GM19025 (cell line): Measurements from ENCODE around the gene DCAF7.

Experiments
- ATAC-seq: cut with Tn5 transposase; IDR thresholded peaks from one replicate; pipeline ENCODE4 v1.9.1; 2021; ENCODE audit warnings: mild to moderate bottlenecking, low read depth, moderate library complexity; ENCODE audit not compliant: unreplicated experiment

Gene DCAF7, protein sequence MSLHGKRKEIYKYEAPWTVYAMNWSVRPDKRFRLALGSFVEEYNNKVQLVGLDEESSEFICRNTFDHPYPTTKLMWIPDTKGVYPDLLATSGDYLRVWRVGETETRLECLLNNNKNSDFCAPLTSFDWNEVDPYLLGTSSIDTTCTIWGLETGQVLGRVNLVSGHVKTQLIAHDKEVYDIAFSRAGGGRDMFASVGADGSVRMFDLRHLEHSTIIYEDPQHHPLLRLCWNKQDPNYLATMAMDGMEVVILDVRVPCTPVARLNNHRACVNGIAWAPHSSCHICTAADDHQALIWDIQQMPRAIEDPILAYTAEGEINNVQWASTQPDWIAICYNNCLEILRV

DNA sequence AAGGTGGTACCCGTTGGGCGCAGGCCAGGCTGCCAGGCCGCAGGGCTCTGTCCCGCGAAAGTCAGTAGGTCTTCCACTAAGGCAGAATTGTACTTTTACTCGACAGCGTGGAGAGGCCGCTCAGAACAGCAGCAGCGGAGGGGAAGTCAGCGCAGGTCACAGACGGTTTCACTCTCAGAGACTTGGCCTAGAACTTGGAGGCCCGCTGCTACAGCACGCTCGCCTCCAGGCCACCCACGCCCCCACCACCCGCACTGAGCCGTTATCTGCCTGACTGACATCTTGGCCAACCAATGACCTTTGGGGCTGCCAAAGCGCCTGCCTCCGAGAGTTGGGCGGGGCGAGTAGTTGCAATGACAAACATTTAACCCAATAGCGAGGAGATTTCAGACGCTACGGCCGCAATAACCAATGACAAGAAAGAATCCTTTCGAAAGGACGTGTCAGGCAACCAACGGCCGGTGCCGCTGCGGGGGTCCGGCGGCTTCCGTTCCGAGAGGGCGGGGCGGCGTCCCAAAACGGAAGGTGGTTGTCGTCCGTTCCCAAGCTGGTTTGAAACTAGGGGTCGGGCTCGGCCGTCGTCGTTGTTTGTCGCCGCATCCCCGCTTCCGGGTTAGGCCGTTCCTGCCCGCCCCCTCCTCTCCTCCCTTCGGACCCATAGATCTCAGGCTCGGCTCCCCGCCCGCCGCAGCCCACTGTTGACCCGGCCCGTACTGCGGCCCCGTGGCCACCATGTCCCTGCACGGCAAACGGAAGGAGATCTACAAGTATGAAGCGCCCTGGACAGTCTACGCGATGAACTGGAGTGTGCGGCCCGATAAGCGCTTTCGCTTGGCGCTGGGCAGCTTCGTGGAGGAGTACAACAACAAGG, at the start of gene DCAF7:
Gene DCAF7, plus strand, starts transcription at position 532 of the 871 bp plus-strand sequence. Its CDS starts 201 bp downstream, at position 733.
- peak; percentile 96 for ATAC-seq

DNA sequence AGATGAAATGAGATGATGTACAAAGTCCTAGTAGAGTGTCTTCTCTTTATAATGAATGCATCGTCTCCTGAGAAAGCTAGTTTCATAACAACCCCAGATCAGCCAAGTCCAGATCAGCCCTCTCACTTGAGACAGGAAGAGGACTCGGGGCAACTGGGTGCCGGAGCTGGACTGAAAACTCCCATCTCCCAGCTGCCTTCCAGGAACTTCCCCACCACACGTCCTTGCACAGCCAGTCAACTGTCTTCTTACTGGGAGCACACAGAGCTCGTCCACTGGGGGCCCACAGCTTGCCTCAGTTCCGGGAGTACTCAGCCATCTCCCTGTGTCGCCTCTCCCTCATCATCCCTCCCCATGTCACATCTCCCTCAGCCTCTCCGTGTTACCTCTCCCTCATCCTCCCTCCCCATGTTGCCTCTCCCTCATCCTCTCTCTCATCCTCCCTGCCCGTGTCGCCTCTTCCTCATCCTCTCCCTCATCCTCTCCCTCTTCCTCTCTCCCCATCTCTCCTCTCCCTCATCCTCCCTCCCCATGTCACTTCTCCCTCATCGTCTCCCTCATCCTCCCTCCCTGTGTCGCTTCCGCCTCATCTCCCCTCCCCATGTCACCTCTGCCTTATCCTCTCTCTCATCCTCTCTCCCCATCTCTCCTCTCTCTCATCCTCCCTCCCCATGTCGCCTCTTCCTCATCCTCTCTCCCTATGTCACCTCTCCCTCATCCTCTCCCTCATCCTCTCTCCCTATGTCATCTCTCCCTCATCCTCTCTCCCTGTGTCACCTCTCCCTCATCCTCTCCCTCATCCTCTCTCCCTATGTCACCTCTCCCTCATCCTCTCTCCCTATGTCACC, 49.5 kb upstream of the DCAF7 start:
- ATAC-seq = no peak

DNA sequence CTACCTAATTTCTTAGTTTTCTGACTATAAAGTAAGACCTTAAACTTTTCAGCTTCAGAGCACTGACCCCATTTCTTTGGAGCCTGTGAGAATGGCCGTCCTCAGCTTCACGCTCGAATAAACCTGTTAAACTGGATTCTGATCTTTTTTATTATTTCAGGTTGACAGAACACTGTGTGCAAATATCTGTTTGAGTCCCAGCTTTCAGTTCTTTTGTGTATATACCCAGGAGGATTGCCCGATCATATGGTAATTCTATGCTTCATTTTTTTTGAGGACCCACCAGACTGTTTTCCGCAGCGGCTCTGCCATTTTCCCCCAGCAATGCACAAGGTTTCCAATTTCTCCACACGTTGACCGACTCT, 47.0 kb upstream of the DCAF7 start:
- no peak for ATAC-seq

DNA sequence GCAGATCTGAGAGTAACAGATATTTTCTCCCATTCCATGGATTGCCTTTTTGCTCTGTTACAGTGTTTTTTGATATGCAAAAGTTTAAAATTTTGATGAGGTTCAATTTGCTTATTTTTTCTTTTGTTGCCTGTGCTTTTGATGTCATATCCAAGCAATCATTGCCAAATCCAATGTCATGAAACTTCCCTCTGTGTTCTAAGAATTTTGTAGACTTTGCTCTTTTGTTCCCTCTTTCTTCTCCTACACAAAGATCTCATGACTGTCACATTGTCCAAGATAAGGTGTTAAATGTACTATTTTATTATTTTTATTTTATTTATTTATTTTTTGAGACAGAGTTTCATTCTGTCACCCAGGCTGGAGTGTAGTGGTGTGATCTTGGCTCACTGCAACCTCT, 46.0 kb upstream of the DCAF7 start:
- no peak for ATAC-seq

DNA sequence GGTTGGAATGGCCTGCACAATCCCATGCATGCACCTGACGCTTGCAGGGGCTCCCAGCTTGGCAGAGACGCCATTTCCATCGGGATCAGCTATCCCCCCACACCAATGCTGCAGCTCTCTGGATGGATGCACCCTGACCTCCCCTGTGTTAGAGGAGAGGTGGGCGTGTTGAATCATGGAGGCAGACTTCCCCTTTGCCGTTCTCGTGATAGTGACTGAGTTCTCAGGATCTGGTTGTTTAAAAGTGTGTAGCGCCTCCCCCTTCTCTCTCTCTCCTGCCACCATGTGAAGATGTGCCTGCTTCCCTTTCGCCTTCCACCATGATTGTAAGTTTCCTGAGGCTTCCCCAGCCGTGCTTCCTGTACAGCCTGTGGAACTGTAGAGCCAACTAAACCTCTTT, 44.9 kb upstream of the DCAF7 start:
- ATAC-seq = no peak

DNA sequence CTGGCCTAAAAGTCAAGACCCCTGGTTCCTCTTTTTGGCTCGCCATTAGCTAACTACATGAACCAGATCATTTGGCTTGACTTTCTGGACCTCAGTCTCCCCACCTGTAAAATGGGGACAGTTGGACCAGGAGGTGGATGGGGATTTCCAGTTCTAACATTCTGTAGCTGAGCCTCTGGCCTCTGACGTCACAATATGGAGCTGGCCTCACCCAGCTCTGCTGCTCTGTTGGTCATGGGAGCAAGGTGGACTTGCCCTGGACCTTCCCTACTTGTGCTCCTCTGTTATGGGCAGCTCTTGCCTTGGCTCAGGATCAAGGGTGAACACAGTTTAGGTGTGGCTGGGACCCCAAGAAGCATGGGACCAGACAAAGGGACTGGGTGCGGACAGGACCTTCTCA, 43.6 kb upstream of the DCAF7 start:
- ATAC-seq = no peak

DNA sequence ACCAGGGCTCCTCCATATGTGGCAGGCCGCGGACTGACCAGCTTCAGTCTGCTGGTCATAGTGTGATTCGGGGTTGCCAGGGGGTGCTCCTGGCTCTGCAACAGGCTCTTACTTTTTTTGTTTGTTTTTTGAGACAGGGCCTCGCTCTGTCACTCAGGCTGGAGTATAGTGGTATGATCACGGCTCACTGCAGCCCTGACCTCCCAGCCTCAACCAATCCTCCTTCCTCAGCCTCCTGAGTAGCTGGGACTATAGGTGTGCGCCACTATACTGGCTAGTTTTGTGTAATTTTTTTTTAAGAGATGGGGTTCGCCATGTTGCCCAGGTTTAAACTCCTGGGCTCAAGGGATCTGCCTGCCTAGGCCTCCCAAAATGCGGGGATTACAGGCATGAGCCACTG, 38.9 kb upstream of the DCAF7 start:
- ATAC-seq = no peak

DNA sequence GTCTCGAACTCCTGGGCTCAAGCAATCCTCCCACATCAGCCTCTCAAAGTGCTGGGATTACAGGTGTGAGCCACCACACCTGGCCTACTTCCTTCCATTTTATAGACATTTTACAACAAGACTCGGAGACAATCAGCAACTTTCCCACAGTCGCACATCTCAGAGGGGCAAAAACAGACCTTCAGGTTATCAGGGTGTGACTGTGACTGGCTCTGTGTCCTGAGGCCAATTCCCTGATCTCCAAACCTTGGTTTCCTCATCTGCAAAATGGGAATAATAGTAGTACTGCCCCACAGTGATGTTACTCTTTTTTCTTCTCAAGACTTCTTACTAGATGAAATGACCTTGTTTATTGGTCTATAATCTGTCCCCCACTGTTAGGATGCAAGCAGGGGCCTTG, 37.9 kb upstream of the DCAF7 start:
- no peak for ATAC-seq

DNA sequence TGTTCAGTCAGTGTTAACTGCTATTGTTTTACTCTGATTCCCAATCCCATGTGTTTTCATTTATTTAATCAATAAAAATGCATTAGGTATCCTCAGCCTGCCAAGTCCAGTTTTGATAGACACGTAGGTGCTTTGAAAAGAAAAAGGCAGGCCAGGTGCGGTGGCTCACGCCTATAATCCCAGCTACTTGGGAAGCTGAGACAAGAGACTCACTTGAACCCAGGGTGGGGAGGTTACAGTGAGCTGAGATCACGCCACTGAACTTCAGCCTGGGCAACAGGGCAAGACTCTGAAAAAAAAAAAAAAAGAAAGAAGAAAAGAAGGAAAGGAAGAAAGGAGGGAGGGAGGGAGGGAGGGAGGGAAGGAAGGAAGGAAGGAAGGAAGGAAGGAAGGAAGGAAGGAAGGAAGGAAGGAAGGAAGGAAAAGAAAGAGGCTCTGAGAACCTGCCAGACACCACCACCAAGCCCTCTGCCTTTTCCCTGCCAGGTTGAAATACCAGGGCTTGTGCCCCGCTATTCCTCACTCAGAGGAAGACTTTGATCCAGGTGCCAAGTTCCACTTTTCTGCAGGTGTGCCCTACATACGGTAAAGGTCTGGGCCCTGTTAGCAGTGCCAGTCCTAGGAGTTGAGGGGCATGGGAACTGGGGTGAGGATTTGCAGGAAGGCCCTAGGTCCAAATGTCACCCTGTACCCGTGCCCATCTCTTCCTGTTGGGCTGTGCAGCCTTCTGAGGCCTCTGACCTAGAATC, 37.2 kb upstream of the DCAF7 start:
- ATAC-seq = no peak

DNA sequence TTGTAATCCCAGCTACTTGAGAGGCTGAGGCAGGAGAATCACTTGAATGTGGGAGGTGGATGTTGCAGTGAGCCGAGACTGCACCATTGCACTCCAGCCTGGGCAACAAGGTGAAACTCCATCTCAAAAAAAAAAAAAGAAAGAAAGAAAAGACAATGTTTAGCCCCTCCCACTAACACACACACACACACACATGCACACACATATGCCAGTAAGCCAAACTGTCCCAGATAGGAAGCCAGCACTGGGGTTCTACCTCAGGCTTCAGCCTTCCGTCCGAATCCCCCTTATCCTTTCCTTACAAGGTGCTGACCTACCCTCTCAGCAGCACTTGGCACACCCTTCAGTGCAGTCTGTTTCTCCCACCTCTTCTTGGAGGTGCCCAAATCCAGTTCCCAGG, 35.8 kb upstream of the DCAF7 start:
- no peak for ATAC-seq

DNA sequence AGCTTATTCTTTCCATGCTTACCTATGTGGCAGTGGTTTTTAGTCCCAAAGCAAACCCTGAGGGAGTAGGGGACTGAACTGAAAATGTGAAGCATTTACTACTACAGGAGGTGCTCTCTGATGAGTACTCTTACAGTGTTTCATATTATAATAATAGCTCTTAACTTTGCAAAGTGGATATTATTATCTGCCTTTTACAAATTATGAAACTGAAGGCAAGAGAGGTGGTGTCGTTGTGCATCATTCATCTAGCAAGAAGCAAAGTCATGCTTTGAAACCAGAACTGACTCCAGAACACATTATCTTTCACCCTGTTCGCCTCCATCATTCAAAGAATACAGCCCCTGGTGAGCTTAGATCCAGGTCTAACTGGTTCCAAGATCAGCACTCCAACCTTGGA, 35.3 kb upstream of the DCAF7 start:
- ATAC-seq = no peak

DNA sequence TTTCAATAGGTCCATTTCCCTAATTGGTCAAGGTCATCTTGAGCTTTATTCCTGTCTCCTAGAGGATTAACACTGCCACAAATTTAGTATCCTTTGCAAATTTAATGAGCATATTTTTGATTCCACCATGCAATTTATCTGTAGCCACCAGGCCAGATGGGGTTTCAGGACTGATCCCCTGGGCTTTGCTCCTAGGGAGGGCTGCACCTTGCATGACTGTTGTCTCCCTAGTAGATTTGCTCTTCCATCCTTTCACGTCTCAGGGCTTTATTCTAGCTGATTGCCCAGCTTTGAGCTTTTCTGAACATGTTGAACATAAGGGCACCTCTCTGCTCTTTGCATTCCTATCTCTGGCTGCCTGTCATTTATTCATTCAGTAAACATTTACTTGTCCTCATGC, 34.9 kb upstream of the DCAF7 start:
- no peak for ATAC-seq

DNA sequence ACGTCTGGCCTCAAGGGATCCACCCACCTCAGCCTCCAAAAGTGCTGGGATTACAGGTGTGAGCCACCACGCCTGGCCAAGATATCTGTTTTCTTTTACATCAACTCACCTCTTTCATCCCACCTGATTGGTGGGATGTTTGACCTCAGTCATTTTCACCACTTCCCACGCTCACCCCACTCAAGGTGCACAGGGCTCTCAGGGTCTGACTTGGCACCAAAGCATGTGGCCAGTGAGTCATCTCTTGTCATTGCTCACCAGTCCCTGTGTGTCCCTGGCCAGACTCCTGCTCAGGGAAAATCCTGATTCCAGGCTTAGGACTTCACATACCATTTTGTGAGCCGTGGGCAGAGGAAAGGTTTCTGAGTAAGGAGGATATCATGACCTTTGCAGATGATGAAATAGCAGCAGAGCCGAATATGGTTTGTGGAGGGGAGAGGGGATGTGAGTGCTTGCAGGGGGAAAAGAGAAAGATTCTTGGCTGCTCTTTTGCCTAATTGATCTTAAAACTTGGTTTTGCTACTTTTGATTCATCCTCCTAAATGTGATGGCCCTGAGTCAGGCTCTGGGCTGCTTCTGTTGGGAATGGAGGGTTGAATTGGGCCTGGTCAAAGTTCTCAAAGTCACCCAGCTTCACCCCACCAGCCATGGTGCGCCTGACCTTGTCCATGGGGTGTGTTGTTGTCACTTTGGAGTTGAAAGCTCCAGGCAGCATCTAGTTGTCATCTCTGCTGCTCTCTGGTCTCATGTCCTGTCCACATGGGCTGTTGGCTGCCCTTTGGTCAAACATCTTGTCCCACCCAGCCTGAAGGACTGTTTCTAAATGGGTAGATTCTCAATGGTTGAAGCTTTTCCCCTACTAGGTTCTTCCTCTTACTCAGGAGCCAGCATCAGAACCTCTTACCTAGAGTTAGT, 33.1 kb upstream of the DCAF7 start:
- no peak for ATAC-seq

DNA sequence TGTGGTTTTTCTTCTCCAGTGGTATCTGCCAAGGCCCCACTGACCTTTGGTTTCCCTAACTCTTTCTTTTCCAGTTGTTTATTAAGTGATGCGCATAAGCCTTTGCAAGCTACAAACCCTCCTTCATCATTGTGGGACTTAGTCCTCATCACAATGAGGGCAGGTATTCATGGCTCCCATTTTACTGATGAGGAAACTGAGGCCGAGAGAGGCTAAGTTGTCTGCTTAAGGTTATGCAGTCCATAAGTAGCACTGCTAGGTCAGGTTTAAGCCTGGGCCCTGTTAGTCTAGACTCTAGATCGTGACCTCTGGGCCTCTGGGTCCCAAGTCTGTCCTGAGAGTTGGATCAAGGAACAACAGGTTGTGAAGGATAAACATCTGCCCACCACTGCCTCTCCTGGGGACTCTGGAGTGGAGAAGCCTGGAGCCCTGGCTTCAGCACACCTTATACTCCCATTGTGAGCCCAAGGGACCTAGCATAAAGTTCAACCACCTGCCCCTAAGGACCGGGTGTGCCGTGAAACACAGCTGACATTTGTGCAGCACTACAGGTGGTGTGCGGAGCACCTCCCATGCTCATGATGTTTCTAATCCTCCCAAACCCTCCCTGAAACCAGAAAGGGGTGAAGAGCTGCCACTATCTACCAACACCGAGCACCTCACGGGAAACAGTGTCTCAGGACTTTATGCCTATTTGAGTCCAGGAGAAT, 32.3 kb upstream of the DCAF7 start:
- no peak for ATAC-seq

DNA sequence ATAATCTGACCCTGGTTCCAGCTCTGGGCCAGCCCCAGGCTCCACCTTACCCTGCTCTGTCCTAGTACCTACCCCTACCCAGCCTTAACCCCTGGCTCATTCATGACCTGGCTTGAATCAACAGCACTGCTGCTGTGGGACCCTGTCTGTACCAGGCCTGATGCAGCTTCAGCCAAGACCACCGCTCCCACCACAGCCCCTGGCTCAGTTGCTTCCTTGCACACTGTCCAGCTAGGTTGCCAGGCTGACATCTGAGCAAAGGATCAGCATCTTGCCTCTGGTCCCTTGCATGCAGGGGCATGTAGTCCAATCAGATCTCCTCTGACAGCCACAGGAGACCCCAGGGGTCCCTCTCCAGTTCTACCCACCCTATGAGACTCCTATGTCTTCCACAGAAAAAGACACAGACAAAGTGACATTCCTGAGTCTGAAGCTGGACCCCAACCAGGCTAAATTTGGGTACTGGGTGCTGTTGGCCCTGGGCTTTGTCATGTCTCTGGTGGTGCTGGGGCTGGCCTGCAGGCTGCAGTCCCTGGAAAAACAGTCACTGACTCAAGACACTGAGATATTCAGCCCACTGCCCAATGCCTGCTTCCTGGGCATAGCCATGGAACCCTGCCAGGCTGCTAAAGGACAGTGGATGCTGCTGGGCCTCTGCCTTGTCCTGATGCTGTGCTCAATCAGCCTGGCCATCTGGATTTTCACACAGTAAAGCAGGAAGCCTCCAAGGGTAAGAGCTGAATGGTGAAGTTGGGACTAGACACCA, 31.0 kb upstream of the DCAF7 start:
- no peak for ATAC-seq

DNA sequence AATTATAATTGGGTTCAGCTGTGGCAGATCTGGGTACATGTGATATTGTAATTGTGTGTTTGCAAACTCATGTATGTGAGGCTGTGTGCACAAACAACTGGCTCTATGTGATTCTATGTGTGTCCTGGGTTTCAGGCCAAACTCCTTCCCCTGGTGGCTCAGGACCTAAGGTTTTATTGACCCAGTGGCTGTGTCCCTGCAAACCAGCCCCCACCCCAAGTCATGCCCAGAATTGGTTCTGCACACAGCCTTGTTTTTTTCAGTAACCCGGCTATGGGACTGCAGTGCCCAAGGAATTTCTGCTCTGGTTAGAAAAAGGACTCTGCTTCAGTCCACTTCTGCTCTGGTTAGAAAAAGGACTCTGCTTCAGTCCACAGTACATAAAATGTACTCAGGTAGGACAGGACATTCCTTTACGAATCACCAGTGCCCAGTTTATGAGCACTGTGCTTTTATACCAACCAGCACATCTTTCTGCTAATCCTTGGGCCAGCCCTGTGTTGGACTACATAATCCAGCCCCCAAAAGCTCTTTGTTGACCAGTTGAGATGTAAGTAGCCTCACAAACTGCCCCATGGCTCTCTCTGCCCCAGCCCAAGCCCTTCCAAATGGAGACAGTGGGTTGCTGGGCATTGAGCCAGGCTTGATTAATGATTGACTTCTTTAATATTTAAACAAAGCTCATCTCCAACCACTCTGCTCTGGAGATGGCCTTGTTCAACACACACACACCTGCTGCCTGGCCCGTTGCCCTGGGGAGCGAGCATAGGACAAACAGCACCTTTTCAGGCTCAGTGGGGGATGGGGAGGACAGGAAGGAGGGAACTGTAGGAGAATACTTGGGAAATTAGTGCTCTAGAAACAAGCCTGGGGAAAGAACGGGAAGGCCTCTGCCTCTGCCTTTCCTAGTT, 30.1 kb upstream of the DCAF7 start:
- no peak for ATAC-seq

DNA sequence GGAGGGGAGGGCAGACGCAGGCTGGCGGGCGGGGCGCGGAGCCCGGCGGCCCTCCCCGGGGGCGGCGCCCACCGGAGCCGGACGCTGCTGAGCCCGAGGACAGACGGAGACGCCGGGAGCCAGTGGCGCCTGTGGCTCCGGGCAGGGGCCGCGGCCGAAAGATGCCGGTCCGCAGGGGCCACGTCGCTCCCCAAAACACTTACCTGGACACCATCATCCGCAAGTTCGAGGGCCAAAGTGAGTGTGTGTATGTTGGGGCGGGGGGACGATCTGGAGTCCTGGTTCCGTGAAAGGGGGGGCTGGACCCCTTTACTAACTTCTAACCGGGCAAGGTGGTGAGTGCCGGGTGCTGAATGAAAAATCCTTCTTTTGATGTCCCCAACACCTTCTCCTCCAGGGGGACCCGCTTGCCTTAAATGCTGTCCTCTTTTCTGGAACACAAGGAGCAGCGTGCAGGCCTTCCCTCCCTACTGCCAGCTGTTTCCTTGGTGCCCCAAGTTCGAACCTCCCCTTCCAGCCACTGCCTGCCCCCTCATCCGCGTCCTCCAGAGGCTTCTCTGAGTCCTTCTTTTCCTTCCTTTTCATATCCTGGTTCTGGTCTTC, 26.9 kb upstream of the DCAF7 start, which contains the start of gene KCNH6:
Gene KCNH6, plus strand, starts transcription at position 106 of the 603 bp plus-strand sequence. Its CDS starts 56 bp downstream, at position 162.
- no peak for ATAC-seq
